ENCODE measurements around the gene ELAVL1. TPM values are rescaled to one million over a fixed set of nuclear protein-coding genes. Genes with fewer than 3 reads are reported as not detected.

The ELAVL1 gene
- polyA plus RNA-seq, 1 of the 3 experiments (the other 2 are of a cell fraction), result 49.6 TPM

- Histone ChIP-seq H3K4me1 (ENCODE audit: control insufficient read depth in 1 of 2, insufficient read depth in 2 of 2, low read depth in 1 of 2, low read length in 1 of 2) (peaks cover 38 to 43% of the 10 kb centered on the region in 2 experiments), H3K79me2 (ENCODE audit: insufficient read depth) (peaks cover 6% of the 10 kb centered on the region; the same call in 1 of the 2 replicates), H3K9me2 (no peaks in the 10 kb centered on the region), H3F3A (replicated peaks; ENCODE audit: insufficient read depth) (peaks cover 37% of the 10 kb centered on the region), H3K9me3 (no peaks in the 10 kb centered on the region), H3K27me3 (ENCODE audit: insufficient read depth) (no peaks in the 10 kb centered on the region), H3K4me2 (peak overlapping the region; percentile 90), H3K27ac (ENCODE audit: low read depth in 2 of 2, low read length in 1 of 2) (peak overlapping the region; percentile 91 to 99), H3K36me3 (replicated peaks in 1 of 2; ENCODE audit: control insufficient read depth in 1 of 2, insufficient read depth in 2 of 2, low read length in 1 of 2) (peaks cover 17 to 35% of the 10 kb centered on the region in 2 experiments), H3K9ac (peak overlapping the region; percentile 73), H4K20me1 (ENCODE audit: insufficient read depth) (peaks cover 11% of the 10 kb centered on the region), H3K4me3 (ENCODE audit: low read depth in 2 of 2, low read length in 1 of 2) (peak overlapping the region; percentile 0 to 46; a peak in 3 of 4 replicates), H2AFZ (ENCODE audit: low read depth) (no peak overlapping the region)
- POLR2A ChIA-PET, result interaction anchor here (0.5 to 1.6 kb wide), 5 partner anchors 8 to 278 kb away, joined by 3 to 15 read pairs (median 3); partner anchors contain the start of genes ELAVL1, SNAPC2 and TIMM44
- peak; percentile 91 for DNase-seq
- TF ChIP-seq FOSL2 (IDR thresholded peaks at IDR 0.05; ENCODE audit: borderline replicate concordance, low read depth) (peak; percentile 56; the same call in 1 of the 2 replicates), PBX3 (IDR thresholded peaks at IDR 0.05) (peak; percentile 1; the same call in 1 of the 2 replicates), EP300 (IDR thresholded peaks at IDR 0.05; ENCODE audit: borderline replicate concordance in 1 of 2, low read depth in 1 of 2, low read length in 1 of 2) (no peak), GATA2 (CRISPR knock-in tag; IDR thresholded peaks at IDR 0.05) (no peak), FOXM1 (IDR thresholded peaks at IDR 0.05; ENCODE audit: low read depth) (no peak), FOXJ3 (CRISPR knock-in tag; IDR thresholded peaks at IDR 0.05) (no peak), NFIC (IDR thresholded peaks at IDR 0.05; ENCODE audit: borderline replicate concordance) (no peak), TCF12 (IDR thresholded peaks at IDR 0.05) (0 out of 2 replicates have a peak, but pooled peaks have one; percentile 3), RAD21 (IDR thresholded peaks at IDR 0.05; ENCODE audit: low read length) (peak; percentile 42), SIN3A (IDR thresholded peaks at IDR 0.05; ENCODE audit: borderline replicate concordance, low read depth, low read length) (no peak), JUND (IDR thresholded peaks at IDR 0.05) (peak; percentile 68), MAX (IDR thresholded peaks at IDR 0.05; ENCODE audit: low read depth) (peak; percentile 1; the same call in 1 of the 2 replicates), TAF1 (IDR thresholded peaks at IDR 0.05; ENCODE audit: borderline replicate concordance, low read depth, low read length) (no peak)
- TF ChIP-seq, protein P1, sequence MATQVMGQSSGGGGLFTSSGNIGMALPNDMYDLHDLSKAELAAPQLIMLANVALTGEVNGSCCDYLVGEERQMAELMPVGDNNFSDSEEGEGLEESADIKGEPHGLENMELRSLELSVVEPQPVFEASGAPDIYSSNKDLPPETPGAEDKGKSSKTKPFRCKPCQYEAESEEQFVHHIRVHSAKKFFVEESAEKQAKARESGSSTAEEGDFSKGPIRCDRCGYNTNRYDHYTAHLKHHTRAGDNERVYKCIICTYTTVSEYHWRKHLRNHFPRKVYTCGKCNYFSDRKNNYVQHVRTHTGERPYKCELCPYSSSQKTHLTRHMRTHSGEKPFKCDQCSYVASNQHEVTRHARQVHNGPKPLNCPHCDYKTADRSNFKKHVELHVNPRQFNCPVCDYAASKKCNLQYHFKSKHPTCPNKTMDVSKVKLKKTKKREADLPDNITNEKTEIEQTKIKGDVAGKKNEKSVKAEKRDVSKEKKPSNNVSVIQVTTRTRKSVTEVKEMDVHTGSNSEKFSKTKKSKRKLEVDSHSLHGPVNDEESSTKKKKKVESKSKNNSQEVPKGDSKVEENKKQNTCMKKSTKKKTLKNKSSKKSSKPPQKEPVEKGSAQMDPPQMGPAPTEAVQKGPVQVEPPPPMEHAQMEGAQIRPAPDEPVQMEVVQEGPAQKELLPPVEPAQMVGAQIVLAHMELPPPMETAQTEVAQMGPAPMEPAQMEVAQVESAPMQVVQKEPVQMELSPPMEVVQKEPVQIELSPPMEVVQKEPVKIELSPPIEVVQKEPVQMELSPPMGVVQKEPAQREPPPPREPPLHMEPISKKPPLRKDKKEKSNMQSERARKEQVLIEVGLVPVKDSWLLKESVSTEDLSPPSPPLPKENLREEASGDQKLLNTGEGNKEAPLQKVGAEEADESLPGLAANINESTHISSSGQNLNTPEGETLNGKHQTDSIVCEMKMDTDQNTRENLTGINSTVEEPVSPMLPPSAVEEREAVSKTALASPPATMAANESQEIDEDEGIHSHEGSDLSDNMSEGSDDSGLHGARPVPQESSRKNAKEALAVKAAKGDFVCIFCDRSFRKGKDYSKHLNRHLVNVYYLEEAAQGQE (IDR thresholded peaks at IDR 0.05; ENCODE audit: low read depth, low read length), result no peak
- TF ChIP-seq, protein P2, sequence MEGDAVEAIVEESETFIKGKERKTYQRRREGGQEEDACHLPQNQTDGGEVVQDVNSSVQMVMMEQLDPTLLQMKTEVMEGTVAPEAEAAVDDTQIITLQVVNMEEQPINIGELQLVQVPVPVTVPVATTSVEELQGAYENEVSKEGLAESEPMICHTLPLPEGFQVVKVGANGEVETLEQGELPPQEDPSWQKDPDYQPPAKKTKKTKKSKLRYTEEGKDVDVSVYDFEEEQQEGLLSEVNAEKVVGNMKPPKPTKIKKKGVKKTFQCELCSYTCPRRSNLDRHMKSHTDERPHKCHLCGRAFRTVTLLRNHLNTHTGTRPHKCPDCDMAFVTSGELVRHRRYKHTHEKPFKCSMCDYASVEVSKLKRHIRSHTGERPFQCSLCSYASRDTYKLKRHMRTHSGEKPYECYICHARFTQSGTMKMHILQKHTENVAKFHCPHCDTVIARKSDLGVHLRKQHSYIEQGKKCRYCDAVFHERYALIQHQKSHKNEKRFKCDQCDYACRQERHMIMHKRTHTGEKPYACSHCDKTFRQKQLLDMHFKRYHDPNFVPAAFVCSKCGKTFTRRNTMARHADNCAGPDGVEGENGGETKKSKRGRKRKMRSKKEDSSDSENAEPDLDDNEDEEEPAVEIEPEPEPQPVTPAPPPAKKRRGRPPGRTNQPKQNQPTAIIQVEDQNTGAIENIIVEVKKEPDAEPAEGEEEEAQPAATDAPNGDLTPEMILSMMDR (IDR thresholded peaks at IDR 0.05), result peak; percentile 69
- CTCF ChIA-PET, result interaction anchor here (0.6 to 6.7 kb wide), 12 partner anchors 9 to 361 kb away, joined by 3 to 69 read pairs (median 4); partner anchors contain the start of genes SNAPC2 and TIMM44
- WGBS (ENCODE audit: low lambda C conversion rate), result 11% methylated on average over 18 of the region's 24 CpGs
These were observed 76.4 kb downstream of the ELAVL1 start for GRCh38 chr19:7928741-7929701.

Data from SK-N-SH (cell line).